HG02678 (cell line): Measurements from ENCODE around the gene LCE2B.

Experiments
- ATAC-seq: cut with Tn5 transposase; IDR thresholded peaks from one replicate; pipeline ENCODE4 v1.9.1; 2021; ENCODE audit warnings: mild to moderate bottlenecking, moderate library complexity; ENCODE audit not compliant: unreplicated experiment

LCE2B gene

GRCh38 chr1:152728986-152729385 lies 43.1 kb downstream of the LCE2B start:
- ATAC-seq, result no peak

DNA sequence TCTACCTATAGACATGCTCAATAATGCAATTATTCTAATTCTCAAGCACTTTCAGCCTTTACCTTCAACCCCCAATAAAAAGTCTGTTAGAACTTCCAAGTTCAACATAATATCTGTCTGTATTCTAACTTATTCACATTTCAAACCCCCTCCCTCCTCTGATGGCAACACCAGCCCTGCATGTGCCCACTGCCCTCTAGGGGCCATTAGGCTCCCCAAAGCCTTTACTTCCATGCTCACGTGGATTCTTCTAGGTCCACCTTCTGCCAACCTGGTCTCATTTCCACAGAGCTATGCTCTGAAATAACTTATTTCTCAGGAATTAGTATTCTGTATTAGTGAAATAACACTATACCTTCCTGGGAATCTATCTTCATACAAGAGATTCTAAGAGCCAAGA lies 49.7 kb downstream of the LCE2B start:
- no peak for ATAC-seq
